Transverse colon (tissue), 4 donors: Measurements from ENCODE around the gene PSTPIP1. TPM values are rescaled to one million over a fixed set of nuclear protein-coding genes. Genes with fewer than 3 reads are reported as not detected.
A peak's percentile ranks its signal among the peaks of the same experiment; 100 is the strongest.

ENCODE experiments used
- DNase-seq: peaks from one replicate; pipeline ENCODE4 v3.0.0-alpha.2; 2019
- H3K27ac ChIP-seq, 4 donors: fragments of 200-600 bp; sonication (generic); 2 replicates each; pipeline ENCODE4 v1.5.1; 2016 to 2018; ENCODE audit warnings: inconsistent platforms in 4 of 4
- H3K27me3 ChIP-seq: fragments of 200-600 bp; sonication (generic); 2 replicates; pipeline ENCODE4 v1.5.1; 2017; ENCODE audit warnings: inconsistent platforms
- H3K36me3 ChIP-seq, 4 donors: fragments of 200-600 bp; sonication (generic); 2 replicates each; pipeline ENCODE4 v1.5.1; 2017 to 2019; ENCODE audit warnings: inconsistent platforms in 4 of 4
- H3K4me1 ChIP-seq, 4 donors: fragments of 200-600 bp; sonication (generic); 2 replicates each; pipeline ENCODE4 v1.5.1; 2017 to 2020; ENCODE audit warnings: inconsistent platforms in 4 of 4
- H3K4me3 ChIP-seq, 4 donors: fragments of 200-600 bp; sonication (generic); 1 replicate in 1 of 4; 2 replicates in 3 of 4; pipeline versions ENCODE4 v1.5.1 to v1.6.1; 2017 to 2019; ENCODE audit warnings: inconsistent platforms in 4 of 4
- H3K9me3 ChIP-seq, 2 donors: fragments of 200-600 bp; sonication (generic); 2 replicates each; pipeline ENCODE4 v1.5.1; 2017 to 2019; ENCODE audit warnings: inconsistent platforms in 2 of 2
- CTCF ChIP-seq, 5 experiments: fragments of 200-600 bp in 3 of 5; fragments of 450-650 bp in 2 of 5; sonication (generic) in 3 of 5; IDR thresholded peaks; 1 replicate in 2 of 5; 2 replicates in 3 of 5; pipeline ENCODE4 v1.5.1; 2016 to 2017; ENCODE audit warnings: antibody characterized with exemption in 5 of 5, inconsistent platforms in 3 of 5, mild to moderate bottlenecking in 2 of 5, moderate library complexity in 1 of 5
- EP300 ChIP-seq: sonication (generic); formaldehyde crosslinking; IDR thresholded peaks from one replicate; pipeline ENCODE4 v1.6.1; 2017; ENCODE audit warnings: antibody characterized with exemption, low read depth
- POLR2A ChIP-seq: fragments of 450-650 bp; IDR thresholded peaks from one replicate; pipeline ENCODE4 v1.6.1; 2016; ENCODE audit warnings: antibody characterized with exemption, mild to moderate bottlenecking, moderate library complexity
- POLR2AphosphoS5 ChIP-seq, 3 donors: sonication (generic); formaldehyde crosslinking; IDR thresholded peaks; one replicate each; pipeline ENCODE4 v1.6.1; 2016; ENCODE audit warnings: antibody characterized with exemption in 3 of 3
- WGBS, 2 donors: methylation state at CpG; one replicate each; pipeline ENCODE4 v1.1.5; 2018; ENCODE audit warnings: low coverage in 1 of 2; 5-methylcytosine and 5-hydroxymethylcytosine counted together
- in situ Hi-C, 4 donors: fragments of 200-750 bp; cut with MboI; loops; one replicate each; pipeline versions ENCODE4 v1.15.0 to v1.15.1; 2017; ENCODE audit warnings: low sequenced_read_pairs in 3 of 4, low pct_ligation_motif_present in 1 of 4, low pct_unique_long_range_greater_than_20kb in 1 of 4
- intact Hi-C: fragments of 100-400 bp; cut with DNase I; formaldehyde crosslinking; loops from one replicate; pipeline ENCODE4 v1.15.1; 2023; ENCODE audit warnings: low total_unique reads
- total RNA-seq, 4 donors: library from RNA; depleted of rRNA; stranded (reverse); fragments of >200 nt; gene quantifications; one replicate each; pipeline ENCODE4 v1.1.0, GENCODE V29; 2016

Gene PSTPIP1
- total RNA-seq, 4 donors from 2014 or later = 1.4 to 35.2 (median 8.7) TPM

- DNase-seq = peak; percentile 10
- Histone ChIP-seq H3K9me3 (no peaks in the 10 kb centered on the region), H3K4me1 (peaks cover 5 to 28% (median 21%) of the 10 kb centered on the region in 4 donors), H3K27me3 (peaks cover 6% of the 10 kb centered on the region), H3K4me3 (peak overlapping the region in 3 of 4 donors; percentile 12 to 28 (median 13)), H3K27ac (no peak overlapping the region), H3K36me3 (no peaks in the 10 kb centered on the region)
- in situ Hi-C loops (no loop called here), intact Hi-C loops (no loop called here)
- no peak for TF ChIP-seq POLR2A
- no peak for TF ChIP-seq EP300
- TF ChIP-seq POLR2AphosphoS5 (IDR thresholded peaks at IDR 0.05) = no peak
- no peak for TF ChIP-seq CTCF (IDR thresholded peaks at IDR 0.05)
- WGBS, 2 donors = 58% methylated on average over 43 of the region's 45 CpGs; no CpG with 5 or more reads in 1 of the 2 donors
Measured at GRCh38 chr15:77027697-77028450, 32.9 kb downstream of the PSTPIP1 start.

- Histone ChIP-seq H3K9me3 (no peaks in the 10 kb centered on the region), H3K4me1 (peaks cover 5 to 28% (median 21%) of the 10 kb centered on the region in 4 donors), H3K4me3 (peak overlapping the region in 3 of 4 donors; percentile 12 to 28 (median 13)), H3K27ac (no peak overlapping the region), H3K27me3 (peaks cover 6% of the 10 kb centered on the region), H3K36me3 (no peaks in the 10 kb centered on the region)
- intact Hi-C loops = no loop called here
- 59 to 80% methylated on average over 1 to 12 of the region's 22 CpGs for WGBS, 2 donors
- peak; percentile 12 for DNase-seq
- in situ Hi-C loops = no loop called here
- no peak for TF ChIP-seq CTCF (IDR thresholded peaks at IDR 0.05)
- TF ChIP-seq POLR2AphosphoS5 (IDR thresholded peaks at IDR 0.05) = no peak
Measured at GRCh38 chr15:77028451-77029165, 33.7 kb downstream of the PSTPIP1 start.

- peaks cover 5 to 28% (median 20%) of the 10 kb centered on the region in 4 donors for H3K4me1 ChIP-seq
- no peaks in the 10 kb centered on the region for H3K36me3 ChIP-seq
- intact Hi-C loops (no loop called here), in situ Hi-C loops (no loop called here)
- no peak overlapping the region for H3K27ac ChIP-seq
- WGBS, 2 donors = 50 to 58% methylated on average over 2 to 21 of the region's 21 CpGs
- H3K4me3 ChIP-seq = no peak overlapping the region
- peak; percentile 59 for DNase-seq
- TF ChIP-seq POLR2AphosphoS5 (IDR thresholded peaks at IDR 0.05) = no peak
- peak; percentile 11 for TF ChIP-seq POLR2A
- TF ChIP-seq CTCF (IDR thresholded peaks at IDR 0.05) = peak in 1 of 5 experiments; percentile 22
- no peaks in the 10 kb centered on the region for H3K9me3 ChIP-seq
- peaks cover 6% of the 10 kb centered on the region for H3K27me3 ChIP-seq
Measured at GRCh38 chr15:77029166-77030047, 34.5 kb downstream of the PSTPIP1 start.
